IPS-18a (cell line): ENCODE measurements around the gene IPO9.

ENCODE experiments used
- H3K27ac ChIP-seq: one replicate; pipeline ENCODE4 v1.5.1; 2013; ENCODE audit warnings: low read length
- H3K27me3 ChIP-seq: one replicate; pipeline ENCODE4 v1.6.1; 2013; ENCODE audit warnings: mild to moderate bottlenecking, low read length; ENCODE audit not compliant: control insufficient read depth, insufficient read depth
- H3K36me3 ChIP-seq: one replicate; pipeline ENCODE4 v1.6.1; 2013; ENCODE audit warnings: low read depth, low read length; ENCODE audit not compliant: control insufficient read depth
- H3K4me1 ChIP-seq: one replicate; pipeline ENCODE4 v1.6.1; 2013; ENCODE audit warnings: low read depth, low read length; ENCODE audit not compliant: control insufficient read depth
- H3K4me3 ChIP-seq: one replicate; pipeline ENCODE4 v1.5.1; 2013; ENCODE audit warnings: low read length
- H3K9ac ChIP-seq: one replicate; pipeline ENCODE4 v1.6.1; 2013; ENCODE audit warnings: mild to moderate bottlenecking, low read length, moderate library complexity
- H3K9me3 ChIP-seq: one replicate; pipeline ENCODE4 v1.6.1; 2013; ENCODE audit warnings: low read depth, low read length; ENCODE audit not compliant: control insufficient read depth

Gene IPO9

DNA sequence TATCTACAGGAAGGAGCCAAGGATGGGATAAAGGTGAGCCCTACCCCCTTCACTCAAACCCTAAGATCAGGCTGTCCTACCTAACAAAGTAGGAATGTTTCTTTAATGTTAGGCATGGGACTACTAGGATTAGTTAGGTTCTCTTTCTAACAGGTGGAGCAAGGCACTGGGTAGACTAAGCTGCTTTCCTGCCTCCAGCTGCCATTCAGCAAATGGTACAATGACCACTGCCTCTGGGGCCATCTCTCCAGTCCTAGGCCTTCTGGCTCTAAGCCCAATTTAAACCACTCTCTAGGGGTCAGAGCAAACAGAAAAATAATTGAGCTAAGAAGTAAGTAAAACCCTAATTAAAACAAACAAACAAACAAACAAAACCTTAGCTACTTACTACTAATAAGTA is 15.7 kb upstream of the IPO9 start:
- H3K36me3 ChIP-seq, result peaks cover 70% of the 10 kb centered on the region

DNA sequence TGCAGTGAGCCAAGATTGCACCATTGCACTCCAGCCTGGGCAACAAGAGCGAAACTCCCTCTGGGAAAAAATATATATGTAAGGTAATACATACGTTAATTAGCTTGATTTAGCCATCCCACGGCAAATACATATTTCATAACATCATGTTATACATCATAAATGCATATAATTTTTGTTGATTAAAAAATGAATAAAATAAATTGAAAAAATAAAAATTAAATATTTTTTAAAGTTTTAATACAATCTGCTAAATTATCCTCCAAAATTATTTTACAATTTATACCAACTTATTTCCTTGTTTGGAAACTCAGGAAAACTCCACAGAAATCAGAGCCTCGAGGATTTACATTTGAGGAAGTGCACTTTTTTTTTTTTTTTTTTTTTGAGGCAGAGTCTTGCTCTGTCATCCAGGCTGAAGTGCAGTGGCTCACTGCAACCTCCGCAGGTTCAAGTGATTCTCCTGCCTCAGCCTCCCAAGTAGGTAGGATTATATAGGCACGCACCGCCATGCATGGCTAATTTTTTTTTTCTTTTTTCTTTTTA is 12.6 kb upstream of the IPO9 start:
- Histone ChIP-seq H3K27ac (no peak overlapping the region), H3K9ac (no peak overlapping the region), H3K9me3 (no peaks in the 10 kb centered on the region), H3K4me3 (no peak overlapping the region), H3K4me1 (no peaks in the 10 kb centered on the region), H3K27me3 (no peaks in the 10 kb centered on the region), H3K36me3 (peaks cover 70% of the 10 kb centered on the region)

More for the DNA sequence above, 15.7 kb upstream of the IPO9 start:
- no peak overlapping the region for H3K9ac ChIP-seq
- H3K9me3 ChIP-seq, result no peaks in the 10 kb centered on the region
- H3K27me3 ChIP-seq, result no peaks in the 10 kb centered on the region
- H3K4me1 ChIP-seq, result no peaks in the 10 kb centered on the region
- H3K27ac ChIP-seq, result no peak overlapping the region
- no peak overlapping the region for H3K4me3 ChIP-seq

DNA sequence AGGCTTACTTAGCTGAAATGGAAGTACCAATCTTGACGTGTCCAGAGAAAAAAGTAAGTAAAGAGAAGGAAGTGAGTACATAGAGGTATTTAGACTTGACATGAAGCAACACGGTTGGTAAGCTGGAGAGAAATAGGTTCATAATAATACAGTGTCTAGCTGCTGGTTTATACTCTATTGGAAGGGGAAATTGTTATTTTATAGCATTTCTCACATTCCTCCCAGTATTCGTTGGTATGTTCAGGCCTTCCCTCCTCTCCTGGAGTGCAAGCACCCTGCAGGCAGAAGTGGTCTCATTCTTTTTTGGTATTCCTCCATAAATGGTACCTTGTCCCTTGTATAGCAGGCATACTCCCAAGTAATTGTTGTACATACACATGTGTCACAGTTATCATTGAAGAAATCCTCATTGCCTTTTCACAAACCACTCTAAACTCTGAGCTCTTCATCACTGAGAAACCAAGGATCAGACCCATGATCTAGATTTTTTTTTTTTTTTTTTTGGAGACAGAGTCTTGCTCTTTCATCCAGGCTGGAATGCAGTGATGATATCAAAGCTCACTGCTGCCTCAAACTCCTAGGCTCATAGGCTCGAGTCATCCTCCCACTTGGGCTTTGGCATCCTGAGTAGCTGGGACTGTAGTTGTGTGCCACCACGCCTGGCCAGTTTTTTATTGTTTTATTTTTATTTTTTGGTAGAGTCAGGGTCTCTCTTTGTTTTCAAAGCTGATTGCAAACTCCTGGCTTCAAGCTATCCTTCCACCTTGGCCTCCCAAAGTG is 9.8 kb upstream of the IPO9 start:
- Histone ChIP-seq H3K4me3 (no peak overlapping the region), H3K4me1 (no peaks in the 10 kb centered on the region), H3K9ac (no peak overlapping the region), H3K9me3 (no peaks in the 10 kb centered on the region), H3K27me3 (no peaks in the 10 kb centered on the region), H3K27ac (no peak overlapping the region), H3K36me3 (peaks cover 49% of the 10 kb centered on the region)

DNA sequence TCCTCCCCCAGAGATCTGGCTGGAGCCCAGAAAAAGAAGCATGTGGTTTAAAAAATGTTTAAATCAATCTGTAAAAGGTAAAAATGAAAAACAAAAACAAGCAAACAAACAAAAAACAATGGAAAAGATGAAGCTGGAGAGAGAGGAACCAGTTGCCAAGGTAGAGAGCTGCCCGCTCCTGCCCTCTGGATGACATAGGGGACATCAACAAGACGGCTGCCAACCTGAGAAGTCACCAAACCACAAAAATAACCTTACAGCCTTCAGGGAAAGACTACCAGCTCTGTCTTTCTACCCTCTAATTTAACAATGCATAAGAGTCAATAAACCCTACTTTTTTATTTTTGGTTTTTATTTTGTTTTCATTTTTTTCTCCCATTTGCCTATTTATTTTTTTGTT is 8.5 kb upstream of the IPO9 start:
- no peak overlapping the region for H3K27ac ChIP-seq
- H3K4me3 ChIP-seq, result no peak overlapping the region
- H3K9me3 ChIP-seq, result no peaks in the 10 kb centered on the region
- H3K36me3 ChIP-seq, result peaks cover 49% of the 10 kb centered on the region
- no peaks in the 10 kb centered on the region for H3K4me1 ChIP-seq
- H3K27me3 ChIP-seq, result no peaks in the 10 kb centered on the region
- no peak overlapping the region for H3K9ac ChIP-seq

DNA sequence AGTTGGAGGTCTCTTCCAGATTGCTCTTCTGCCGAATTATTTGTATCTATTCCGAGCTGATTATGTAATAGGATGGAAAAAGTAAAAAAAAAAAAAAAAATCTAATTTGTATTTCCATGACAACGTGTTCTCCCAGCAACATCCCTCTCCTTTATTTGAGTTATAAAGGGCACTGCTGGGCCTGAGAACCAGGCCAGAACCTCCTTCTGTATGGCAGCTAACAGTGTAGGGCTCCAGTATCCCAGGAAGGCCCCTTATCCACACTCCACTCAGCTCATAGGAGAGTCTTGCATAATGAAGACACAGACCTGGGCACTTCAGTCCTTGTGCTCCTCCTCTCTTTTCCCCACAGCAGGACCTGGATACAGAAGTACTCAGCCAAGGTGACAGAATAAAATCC is 3.7 kb upstream of the IPO9 start:
- H3K9ac ChIP-seq, result no peak overlapping the region

DNA sequence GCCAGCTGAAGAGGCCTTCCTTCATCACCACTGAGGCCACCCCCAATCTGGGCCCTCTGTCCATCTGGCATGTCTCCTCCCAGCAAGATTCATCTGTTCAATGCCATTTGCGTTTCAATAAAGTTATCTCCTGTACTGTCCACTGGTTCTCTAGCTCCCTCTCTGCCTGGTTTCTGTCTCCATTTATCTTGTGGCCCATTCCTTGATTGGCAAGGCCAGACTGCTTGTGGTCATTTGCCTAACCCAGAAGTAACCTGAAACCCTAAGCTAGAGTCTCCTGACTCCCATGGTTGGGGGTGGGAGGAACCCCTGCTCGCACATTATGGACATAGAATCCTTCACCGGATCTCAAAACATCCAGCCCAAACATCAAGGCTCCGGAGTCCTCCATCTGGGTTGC is 2.1 kb upstream of the IPO9 start:
- H3K4me3 ChIP-seq, result no peak overlapping the region
- H3K4me1 ChIP-seq, result peaks cover 12% of the 10 kb centered on the region
- no peaks in the 10 kb centered on the region for H3K9me3 ChIP-seq
- H3K27ac ChIP-seq, result no peak overlapping the region
- no peak overlapping the region for H3K9ac ChIP-seq
- H3K27me3 ChIP-seq, result no peaks in the 10 kb centered on the region
- H3K36me3 ChIP-seq, result peaks cover 2% of the 10 kb centered on the region

More for the DNA sequence above, 3.7 kb upstream of the IPO9 start:
- H3K4me3 ChIP-seq, result no peak overlapping the region
- H3K27me3 ChIP-seq, result no peaks in the 10 kb centered on the region
- peaks cover 7% of the 10 kb centered on the region for H3K4me1 ChIP-seq
- no peaks in the 10 kb centered on the region for H3K9me3 ChIP-seq
- peaks cover 15% of the 10 kb centered on the region for H3K36me3 ChIP-seq
- H3K27ac ChIP-seq, result no peak overlapping the region

DNA sequence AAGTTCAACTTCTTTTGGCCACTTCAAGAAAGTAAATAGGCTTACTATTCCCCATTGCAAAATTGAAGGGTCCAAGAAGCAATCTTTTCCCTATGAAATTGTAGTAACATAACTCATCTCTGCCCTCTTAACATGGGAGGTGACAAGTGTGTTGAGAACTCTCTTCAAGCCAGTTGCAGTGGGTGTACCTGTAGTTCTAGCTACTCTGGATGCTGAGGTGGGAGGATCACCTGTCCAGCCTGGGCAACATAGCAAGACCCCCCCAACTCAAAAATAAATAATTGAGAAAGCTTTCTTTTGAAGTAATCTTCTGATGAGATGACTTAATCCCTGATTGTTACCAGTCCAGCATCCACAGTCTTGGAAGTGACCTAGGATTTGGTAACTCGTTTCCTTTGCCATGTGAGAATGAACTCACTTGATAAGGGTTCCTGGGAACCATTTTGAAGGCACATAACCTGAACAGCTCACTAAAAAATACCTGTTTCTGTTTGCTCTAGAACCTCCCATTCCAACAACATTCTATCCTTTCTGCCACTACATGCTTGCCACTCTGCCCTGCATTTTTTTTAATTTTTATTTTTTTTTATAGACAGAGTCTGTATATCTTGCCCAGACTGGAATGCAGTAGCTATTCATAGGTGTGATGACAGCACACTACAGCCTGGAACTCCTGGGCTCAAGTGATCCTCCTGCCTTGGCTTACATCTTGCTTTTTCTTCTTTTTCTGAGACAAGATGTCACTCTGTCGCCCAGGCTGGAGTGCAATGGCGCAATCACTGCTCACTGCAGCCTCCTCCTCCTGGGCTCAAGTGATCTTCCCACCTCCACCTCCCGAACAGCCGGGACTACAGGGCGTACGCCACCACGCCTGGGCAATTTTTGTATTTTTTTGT is 1.4 kb upstream of the IPO9 start:
- Histone ChIP-seq H3K27ac (no peak overlapping the region), H3K9me3 (no peaks in the 10 kb centered on the region), H3K4me3 (no peak overlapping the region), H3K4me1 (peaks cover 12% of the 10 kb centered on the region), H3K27me3 (no peaks in the 10 kb centered on the region), H3K36me3 (no peaks in the 10 kb centered on the region), H3K9ac (no peak overlapping the region)

DNA sequence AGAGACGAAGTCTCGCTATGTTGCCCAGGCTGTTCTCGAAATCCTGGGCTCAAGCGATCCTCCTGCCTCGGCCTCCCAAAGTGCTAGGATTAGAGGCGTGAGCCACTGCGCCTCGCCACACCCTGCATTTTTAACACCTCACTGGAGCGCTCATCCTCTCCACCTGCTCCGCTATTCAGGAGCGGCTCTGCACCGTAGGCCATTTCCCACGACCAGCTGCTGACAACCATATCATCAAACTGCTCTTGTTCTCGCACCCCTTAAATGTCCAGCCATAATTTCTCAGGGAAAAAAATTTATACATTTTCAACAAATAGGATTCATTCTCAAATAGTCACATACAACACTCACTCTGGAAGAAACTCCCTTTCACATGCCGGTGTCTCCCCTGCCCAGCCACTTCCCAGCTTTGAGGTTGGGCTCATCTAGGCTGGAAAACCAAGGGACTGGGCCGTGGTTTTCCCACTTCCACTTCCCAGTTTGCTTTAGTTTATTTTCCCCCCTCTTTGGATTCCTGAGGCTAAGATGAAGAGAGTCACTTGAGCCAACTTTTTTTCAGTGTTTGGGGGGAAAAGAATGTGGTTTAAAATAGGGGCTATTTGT is 639 bp upstream of the IPO9 start:
- Histone ChIP-seq H3K9ac (no peak overlapping the region), H3K27ac (no peak overlapping the region), H3K36me3 (no peaks in the 10 kb centered on the region), H3K9me3 (no peaks in the 10 kb centered on the region), H3K27me3 (no peaks in the 10 kb centered on the region), H3K4me3 (peak overlapping the region; percentile 89), H3K4me1 (peaks cover 12% of the 10 kb centered on the region)

DNA sequence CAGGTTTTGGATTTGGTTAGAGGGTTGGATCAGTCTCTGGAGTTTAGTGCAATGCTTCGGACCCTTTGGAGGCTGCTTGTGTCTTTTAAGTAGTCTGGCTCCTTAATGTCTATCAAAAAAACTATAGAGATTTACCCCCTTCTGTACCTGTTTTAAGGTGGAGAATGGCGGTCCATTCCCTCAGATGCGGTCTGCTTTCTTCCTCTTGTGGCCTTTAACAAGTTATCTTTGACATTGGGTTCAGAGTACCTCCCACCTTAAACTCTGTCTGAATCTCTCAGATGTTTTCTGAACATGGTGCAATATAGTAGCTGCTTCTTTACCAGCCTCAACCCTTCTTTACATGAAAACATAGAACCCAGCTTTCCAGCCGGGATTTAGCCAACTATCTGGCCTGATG is 2.4 kb downstream of the IPO9 start:
- Histone ChIP-seq H3K4me1 (peaks cover 12% of the 10 kb centered on the region), H3K27me3 (no peaks in the 10 kb centered on the region), H3K9ac (no peak overlapping the region), H3K36me3 (peaks cover 10% of the 10 kb centered on the region), H3K4me3 (no peak overlapping the region), H3K27ac (no peak overlapping the region), H3K9me3 (no peaks in the 10 kb centered on the region)

DNA sequence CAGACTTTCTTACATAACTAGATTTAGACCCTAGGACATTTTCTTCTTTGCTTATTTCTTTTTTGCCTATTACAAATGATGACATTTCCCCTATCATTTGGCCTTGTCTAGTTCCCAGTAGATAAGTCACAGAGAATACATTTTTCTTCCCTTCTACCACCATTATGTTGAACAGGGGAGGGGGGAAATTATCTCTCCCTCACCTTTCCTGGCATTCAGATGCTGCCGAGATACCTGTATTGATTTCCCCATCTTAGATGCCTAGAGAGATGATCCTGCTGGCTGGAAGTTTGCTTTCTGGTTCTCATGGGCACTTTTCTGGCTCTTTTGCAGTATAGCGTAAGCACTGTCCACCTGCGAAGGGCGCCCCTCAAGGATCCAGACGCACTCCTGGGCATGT is 5.7 kb downstream of the IPO9 start:
- Histone ChIP-seq H3K36me3 (peaks cover 10% of the 10 kb centered on the region), H3K9ac (no peak overlapping the region), H3K4me1 (peaks cover 8% of the 10 kb centered on the region), H3K27me3 (no peaks in the 10 kb centered on the region), H3K9me3 (no peaks in the 10 kb centered on the region), H3K27ac (no peak overlapping the region), H3K4me3 (no peak overlapping the region)

DNA sequence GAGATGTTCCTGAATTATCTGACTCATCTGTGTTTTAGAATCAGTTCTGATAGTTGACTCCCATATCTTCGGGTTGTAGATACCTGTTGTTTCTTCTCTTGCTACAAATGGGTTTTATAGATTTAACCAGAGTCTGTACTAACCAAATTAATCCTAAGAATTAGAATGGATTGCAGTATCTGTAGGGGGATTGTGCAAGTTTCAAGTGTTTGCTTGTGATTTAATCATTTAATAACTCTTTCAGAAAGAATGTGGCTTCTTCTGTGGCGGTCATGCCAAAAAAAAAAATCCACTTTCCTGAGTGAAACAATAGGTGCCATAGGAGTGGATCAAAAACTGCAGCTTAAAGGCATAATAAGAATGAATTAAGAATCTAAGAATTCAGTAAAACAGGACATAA is 9.4 kb downstream of the IPO9 start:
- H3K27ac ChIP-seq, result no peak overlapping the region
- H3K4me3 ChIP-seq, result no peak overlapping the region
- no peak overlapping the region for H3K9ac ChIP-seq
- H3K36me3 ChIP-seq, result peaks cover 15% of the 10 kb centered on the region
- no peaks in the 10 kb centered on the region for H3K27me3 ChIP-seq
- peaks cover 12% of the 10 kb centered on the region for H3K4me1 ChIP-seq
- H3K9me3 ChIP-seq, result no peaks in the 10 kb centered on the region
